ENCODE measurements around the gene CELF2.

The CELF2 gene

GRCh38 chr10:11206676-11207559, 189.2 kb downstream of the CELF2 start:
- H3K4me3 ChIP-seq (ENCODE audit: low read depth, low read length) = no peak overlapping the region
- H3K9me3 ChIP-seq = no peaks in the 10 kb centered on the region
- H3K4me1 ChIP-seq = no peaks in the 10 kb centered on the region
- no peaks in the 10 kb centered on the region for H3K27me3 ChIP-seq
- H3K36me3 ChIP-seq = no peaks in the 10 kb centered on the region
- TF ChIP-seq CTCF (IDR thresholded peaks at IDR 0.05; ENCODE audit: low read depth, low read length) = no peak
- DNase-seq = no peak

GRCh38 chr10:11207560-11207844, 189.8 kb downstream of the CELF2 start:
- Histone ChIP-seq H3K4me1 (no peaks in the 10 kb centered on the region), H3K9me3 (no peaks in the 10 kb centered on the region), H3K36me3 (no peaks in the 10 kb centered on the region), H3K4me3 (ENCODE audit: low read depth, low read length) (no peak overlapping the region), H3K27me3 (no peaks in the 10 kb centered on the region)
- DNase-seq = no peak
- no peak for TF ChIP-seq CTCF (IDR thresholded peaks at IDR 0.05; ENCODE audit: low read depth, low read length)

- DNase-seq = no peak
- no peaks in the 10 kb centered on the region for H3K36me3 ChIP-seq
These were observed 190.6 kb downstream of the CELF2 start for GRCh38 chr10:11208243-11208642.

GRCh38 chr10:11208908-11209829, 191.5 kb downstream of the CELF2 start:
- no peak for DNase-seq
- no peak overlapping the region for H3K4me3 ChIP-seq (ENCODE audit: low read depth, low read length)
- H3K27me3 ChIP-seq = no peaks in the 10 kb centered on the region
- H3K4me1 ChIP-seq = no peaks in the 10 kb centered on the region
- no peak for TF ChIP-seq CTCF (IDR thresholded peaks at IDR 0.05; ENCODE audit: low read depth, low read length)
- no peaks in the 10 kb centered on the region for H3K36me3 ChIP-seq
- H3K9me3 ChIP-seq = no peaks in the 10 kb centered on the region

More at GRCh38 chr10:11208243-11208642, 190.6 kb downstream of the CELF2 start:
- no peaks in the 10 kb centered on the region for H3K9me3 ChIP-seq
- no peak for TF ChIP-seq CTCF (IDR thresholded peaks at IDR 0.05; ENCODE audit: low read depth, low read length)
- H3K4me1 ChIP-seq = no peaks in the 10 kb centered on the region
- H3K27me3 ChIP-seq = no peaks in the 10 kb centered on the region
- no peak overlapping the region for H3K4me3 ChIP-seq (ENCODE audit: low read depth, low read length)

- no peak for DNase-seq
- Histone ChIP-seq H3K9me3 (no peaks in the 10 kb centered on the region), H3K36me3 (no peaks in the 10 kb centered on the region), H3K27me3 (no peaks in the 10 kb centered on the region), H3K4me1 (no peaks in the 10 kb centered on the region), H3K4me3 (ENCODE audit: low read depth, low read length) (no peak overlapping the region)
- TF ChIP-seq CTCF (IDR thresholded peaks at IDR 0.05; ENCODE audit: low read depth, low read length) = no peak
These were observed 192.1 kb downstream of the CELF2 start for GRCh38 chr10:11209830-11210181.

All from BE2C (cell line).